RWPE2 (cell line): ENCODE results near the gene JHY.

Experiments used
- ATAC-seq: fragments of 200-7000 bp; cut with Tn5 transposase; 3 replicates; pipeline ENCODE4 v1.9.1; 2021; ENCODE audit warnings: low read depth
- DNase-seq: peaks from one replicate; pipeline ENCODE4 v3.0.0-alpha.2; 2020; ENCODE audit warnings: low spot score
- H3K27ac ChIP-seq: fragments of 450-650 bp; 2 replicates; pipeline ENCODE4 v1.5.1; 2017; ENCODE audit warnings: mild to moderate bottlenecking; ENCODE audit not compliant: poor library complexity, severe bottlenecking
- H3K27me3 ChIP-seq: fragments of 250-450 bp; sonication (Bioruptor Pico); 2 replicates; pipeline ENCODE4 v1.5.1; 2021; ENCODE audit warnings: mild to moderate bottlenecking, moderate library complexity; ENCODE audit not compliant: insufficient read depth, poor library complexity, severe bottlenecking
- H3K36me3 ChIP-seq: fragments of 250-450 bp; sonication (Bioruptor Pico); 2 replicates; pipeline ENCODE4 v1.5.1; 2020; ENCODE audit warnings: low read depth, mild to moderate bottlenecking, moderate library complexity
- H3K4me1 ChIP-seq: fragments of 250-450 bp; sonication (Bioruptor Pico); 2 replicates; pipeline ENCODE4 v1.5.1; 2021; ENCODE audit warnings: mild to moderate bottlenecking, moderate library complexity; ENCODE audit not compliant: insufficient read depth, poor library complexity, severe bottlenecking
- H3K4me3 ChIP-seq: fragments of 250-450 bp; sonication (Bioruptor Pico); 2 replicates; pipeline ENCODE4 v1.5.1; 2021; ENCODE audit warnings: mild to moderate bottlenecking, moderate library complexity; ENCODE audit not compliant: severe bottlenecking
- H3K9me3 ChIP-seq: fragments of 250-450 bp; sonication (Bioruptor Pico); 2 replicates; pipeline ENCODE4 v1.5.1; 2021; ENCODE audit warnings: mild to moderate bottlenecking, moderate library complexity; ENCODE audit not compliant: severe bottlenecking
- CTCF ChIP-seq: fragments of 450-650 bp; IDR thresholded peaks from one replicate; pipeline ENCODE4 v1.5.1; 2017; ENCODE audit warnings: mild to moderate bottlenecking, moderate library complexity; ENCODE audit not compliant: poor library complexity, severe bottlenecking

JHY gene

GRCh38 chr11:122897606-122898210 is 15.1 kb downstream of the JHY start:
- no peak for TF ChIP-seq CTCF
- Histone ChIP-seq H3K4me1 (peaks cover 9% of the 10 kb centered on the region), H3K4me3 (no peak overlapping the region), H3K9me3 (no peaks in the 10 kb centered on the region), H3K27ac (peak overlapping the region; percentile 34), H3K36me3 (no peaks in the 10 kb centered on the region), H3K27me3 (no peaks in the 10 kb centered on the region)
- DNase-seq (no peak), ATAC-seq (peak; percentile 66)

GRCh38 chr11:122898799-122899198 is 16.2 kb downstream of the JHY start:
- no peak overlapping the region for H3K4me3 ChIP-seq
- no peaks in the 10 kb centered on the region for H3K27me3 ChIP-seq
- ATAC-seq = no peak
- H3K9me3 ChIP-seq = no peaks in the 10 kb centered on the region
- DNase-seq = no peak
- H3K36me3 ChIP-seq = no peaks in the 10 kb centered on the region
- TF ChIP-seq CTCF = no peak
- H3K27ac ChIP-seq = no peak overlapping the region
- peaks cover 9% of the 10 kb centered on the region for H3K4me1 ChIP-seq

GRCh38 chr11:122900587-122901202 is 18.1 kb downstream of the JHY start:
- ATAC-seq (no peak), DNase-seq (no peak)
- no peak overlapping the region for H3K27ac ChIP-seq
- H3K4me1 ChIP-seq = peaks cover 9% of the 10 kb centered on the region
- no peak overlapping the region for H3K4me3 ChIP-seq
- no peak for TF ChIP-seq CTCF
- no peaks in the 10 kb centered on the region for H3K27me3 ChIP-seq
- no peaks in the 10 kb centered on the region for H3K9me3 ChIP-seq
- H3K36me3 ChIP-seq = no peaks in the 10 kb centered on the region

GRCh38 chr11:122902951-122903350 is 20.4 kb downstream of the JHY start:
- H3K27ac ChIP-seq = no peak overlapping the region
- no peaks in the 10 kb centered on the region for H3K27me3 ChIP-seq
- H3K9me3 ChIP-seq = no peaks in the 10 kb centered on the region
- H3K4me3 ChIP-seq = no peak overlapping the region
- ATAC-seq (no peak), DNase-seq (no peak)
- H3K36me3 ChIP-seq = no peaks in the 10 kb centered on the region
- H3K4me1 ChIP-seq = peaks cover 2% of the 10 kb centered on the region
- no peak for TF ChIP-seq CTCF

GRCh38 chr11:122910775-122911174 is 28.2 kb downstream of the JHY start:
- no peak for ATAC-seq
- Histone ChIP-seq H3K27me3 (no peaks in the 10 kb centered on the region), H3K9me3 (no peaks in the 10 kb centered on the region), H3K4me3 (no peak overlapping the region), H3K27ac (no peak overlapping the region), H3K36me3 (no peaks in the 10 kb centered on the region), H3K4me1 (no peaks in the 10 kb centered on the region)
- no peak for DNase-seq
- peak; percentile 55 for TF ChIP-seq CTCF
